Neural cell (in vitro differentiated cells): ENCODE results near the gene ARHGEF2. TPM values are rescaled to one million over a fixed set of nuclear protein-coding genes. Genes with fewer than 3 reads are reported as not detected.

Source experiments
- H2AFZ ChIP-seq: fragments of 200-600, 300-800 bp; sonication (generic), shearing (Covaris generic); 2 replicates; pipeline ENCODE4 v1.6.0; 2014; ENCODE audit warnings: low read depth, mild to moderate bottlenecking, antibody characterized with exemption, low read length, moderate library complexity
- H3F3A ChIP-seq: fragments of 200-600 bp; shearing (Covaris generic); 2 replicates; pipeline ENCODE4 v1.6.1; 2016; ENCODE audit warnings: mild to moderate bottlenecking, moderate library complexity, mixed read lengths, antibody characterized with exemption, low read length; ENCODE audit not compliant: insufficient read depth, poor library complexity, severe bottlenecking
- H3K27ac ChIP-seq: fragments of 200-600, 300-800 bp; sonication (generic), shearing (Covaris generic); 2 replicates; pipeline ENCODE4 v1.5.1; 2014; ENCODE audit warnings: mild to moderate bottlenecking, low read length, moderate library complexity
- H3K27me3 ChIP-seq: fragments of 300-800, 200-600 bp; sonication (generic), shearing (Covaris generic); 2 replicates; pipeline ENCODE4 v1.6.0; 2014; ENCODE audit warnings: mild to moderate bottlenecking, low read depth, low read length, moderate library complexity; ENCODE audit not compliant: insufficient read depth
- H3K36me3 ChIP-seq: fragments of 300-800, 200-600 bp; sonication (generic), shearing (Covaris generic); 2 replicates; pipeline ENCODE4 v1.5.1; 2014; ENCODE audit warnings: mild to moderate bottlenecking, antibody characterized with exemption, low read length, moderate library complexity; ENCODE audit not compliant: insufficient read depth
- H3K4me2 ChIP-seq: fragments of 300-800, 200-600 bp; sonication (generic), shearing (Covaris generic); 2 replicates; pipeline ENCODE4 v1.6.0; 2014; ENCODE audit warnings: mild to moderate bottlenecking, low read length
- H3K4me3 ChIP-seq: fragments of 300-800, 200-600 bp; sonication (generic), shearing (Covaris generic); 2 replicates; pipeline ENCODE4 v1.5.1; 2014; ENCODE audit warnings: mild to moderate bottlenecking, low read length, moderate library complexity
- H3K79me2 ChIP-seq: fragments of 200-600 bp; shearing (Covaris generic); replicated peaks from 2 replicates; pipeline ENCODE4 v1.6.0; 2014; ENCODE audit warnings: mild to moderate bottlenecking, low read length, moderate library complexity; ENCODE audit not compliant: insufficient read depth
- H3K9ac ChIP-seq: fragments of 300-800, 200-600 bp; sonication (generic), shearing (Covaris generic); 2 replicates; pipeline ENCODE4 v1.6.1; 2016; ENCODE audit warnings: mild to moderate bottlenecking, low read length, mixed read lengths
- H3K9me2 ChIP-seq: fragments of 200-600 bp; shearing (Covaris generic); 2 replicates; pipeline ENCODE4 v1.6.1; 2016; ENCODE audit warnings: mild to moderate bottlenecking, low read length, mixed read lengths; ENCODE audit not compliant: insufficient read depth
- H3K9me3 ChIP-seq: fragments of 200-600, 300-800 bp; sonication (generic), shearing (Covaris generic); 2 replicates; pipeline ENCODE4 v1.6.1; 2016; ENCODE audit warnings: mild to moderate bottlenecking, mixed run types, low read length, moderate library complexity, mixed read lengths
- H4K20me1 ChIP-seq: fragments of 200-600 bp; shearing (Covaris generic); 2 replicates; pipeline ENCODE4 v1.6.1; 2016; ENCODE audit warnings: mild to moderate bottlenecking, mixed run types; ENCODE audit not compliant: insufficient read depth
- EP300 ChIP-seq: fragments of 450-650 bp; conservative IDR thresholded peaks from 2 replicates; pipeline ENCODE4 v1.6.1; 2014; ENCODE audit warnings: antibody characterized with exemption, mild to moderate bottlenecking, moderate library complexity; ENCODE audit not compliant: poor library complexity, severe bottlenecking
- EZH2 ChIP-seq: fragments of 200-600, 300-800 bp; shearing (Covaris generic), sonication (generic); IDR thresholded peaks from 2 replicates; pipeline ENCODE4 v1.6.1; 2014; ENCODE audit warnings: antibody characterized with exemption, low read length, borderline replicate concordance, mild to moderate bottlenecking; ENCODE audit not compliant: insufficient read depth, poor library complexity, severe bottlenecking
- MXI1 ChIP-seq: fragments of 450-650 bp; conservative IDR thresholded peaks from 2 replicates; pipeline ENCODE4 v1.6.1; 2014; ENCODE audit warnings: antibody characterized with exemption, mild to moderate bottlenecking; ENCODE audit not compliant: poor library complexity, severe bottlenecking
- POLR2AphosphoS5 ChIP-seq: IDR thresholded peaks from 2 replicates; pipeline ENCODE4 v1.6.1; 2012
- RAD21 ChIP-seq: fragments of 450-650 bp; conservative IDR thresholded peaks from 2 replicates; pipeline ENCODE4 v1.6.1; 2014; ENCODE audit warnings: antibody characterized with exemption, mild to moderate bottlenecking, moderate library complexity
- SMC3 ChIP-seq: fragments of 450-650 bp; conservative IDR thresholded peaks from 2 replicates; pipeline ENCODE4 v1.6.1; 2014; ENCODE audit warnings: antibody characterized with exemption, mild to moderate bottlenecking, moderate library complexity; ENCODE audit not compliant: poor library complexity
- TAF1 ChIP-seq: IDR thresholded peaks from 2 replicates; pipeline ENCODE4 v1.6.1; 2012; ENCODE audit warnings: low read depth
- polyA plus RNA-seq: library from polyadenylated mRNA; depleted of rRNA; stranded (reverse); fragments of >200 nt; gene quantifications from 2 replicates; pipeline ENCODE4 v1.2.3, GENCODE V29; 2014
- TF ChIP-seq, protein P1 (sequence below): fragments of 450-650 bp; IDR thresholded peaks from 2 replicates; pipeline ENCODE4 v1.5.1; 2014; ENCODE audit warnings: antibody characterized with exemption, mild to moderate bottlenecking, moderate library complexity; ENCODE audit not compliant: poor library complexity, severe bottlenecking
- TF ChIP-seq, protein P2 (sequence below): IDR thresholded peaks from 2 replicates; pipeline ENCODE4 v1.6.1; 2012; ENCODE audit warnings: borderline replicate concordance

Gene ARHGEF2
- polyA plus RNA-seq, 1 donor from 2014 or later, result 45.1 TPM

DNA sequence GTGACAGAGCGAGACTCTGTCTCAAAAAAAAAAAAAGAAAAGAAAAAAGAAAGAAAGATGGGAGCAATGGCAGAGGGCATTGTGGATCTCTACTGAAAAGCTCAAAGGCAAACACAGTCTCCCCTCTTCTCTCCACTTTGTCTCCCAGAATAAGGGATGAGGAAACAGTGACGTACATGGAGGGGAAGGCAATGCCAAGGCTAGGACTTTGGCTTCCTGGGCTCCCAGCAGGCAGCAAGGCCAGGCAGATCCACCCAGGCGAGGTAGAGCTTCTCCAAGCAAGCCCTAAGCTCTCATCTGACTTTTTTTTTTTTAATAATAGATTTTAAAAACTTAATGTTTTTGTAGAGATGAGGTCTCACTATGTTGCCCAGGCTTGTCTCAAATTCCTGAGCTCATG lies 4.6 kb downstream of the ARHGEF2 start:
- Histone ChIP-seq H3K4me2 (no peak overlapping the region), H3K9me3 (no peaks in the 10 kb centered on the region), H3K9me2 (no peaks in the 10 kb centered on the region), H4K20me1 (no peaks in the 10 kb centered on the region), H3F3A (peaks cover 6% of the 10 kb centered on the region), H3K27me3 (no peaks in the 10 kb centered on the region), H3K79me2 (peaks cover 87% of the 10 kb centered on the region), H3K4me3 (no peak overlapping the region), H2AFZ (no peak overlapping the region), H3K36me3 (peaks cover 7% of the 10 kb centered on the region), H3K9ac (no peak overlapping the region), H3K27ac (no peak overlapping the region)
- TF ChIP-seq EP300 (no peak), RAD21 (no peak), SMC3 (no peak), TAF1 (no peak), POLR2AphosphoS5 (no peak), MXI1 (no peak), EZH2 (no peak)
- TF ChIP-seq, protein P1, sequence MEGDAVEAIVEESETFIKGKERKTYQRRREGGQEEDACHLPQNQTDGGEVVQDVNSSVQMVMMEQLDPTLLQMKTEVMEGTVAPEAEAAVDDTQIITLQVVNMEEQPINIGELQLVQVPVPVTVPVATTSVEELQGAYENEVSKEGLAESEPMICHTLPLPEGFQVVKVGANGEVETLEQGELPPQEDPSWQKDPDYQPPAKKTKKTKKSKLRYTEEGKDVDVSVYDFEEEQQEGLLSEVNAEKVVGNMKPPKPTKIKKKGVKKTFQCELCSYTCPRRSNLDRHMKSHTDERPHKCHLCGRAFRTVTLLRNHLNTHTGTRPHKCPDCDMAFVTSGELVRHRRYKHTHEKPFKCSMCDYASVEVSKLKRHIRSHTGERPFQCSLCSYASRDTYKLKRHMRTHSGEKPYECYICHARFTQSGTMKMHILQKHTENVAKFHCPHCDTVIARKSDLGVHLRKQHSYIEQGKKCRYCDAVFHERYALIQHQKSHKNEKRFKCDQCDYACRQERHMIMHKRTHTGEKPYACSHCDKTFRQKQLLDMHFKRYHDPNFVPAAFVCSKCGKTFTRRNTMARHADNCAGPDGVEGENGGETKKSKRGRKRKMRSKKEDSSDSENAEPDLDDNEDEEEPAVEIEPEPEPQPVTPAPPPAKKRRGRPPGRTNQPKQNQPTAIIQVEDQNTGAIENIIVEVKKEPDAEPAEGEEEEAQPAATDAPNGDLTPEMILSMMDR, result no peak
- TF ChIP-seq, protein P2, sequence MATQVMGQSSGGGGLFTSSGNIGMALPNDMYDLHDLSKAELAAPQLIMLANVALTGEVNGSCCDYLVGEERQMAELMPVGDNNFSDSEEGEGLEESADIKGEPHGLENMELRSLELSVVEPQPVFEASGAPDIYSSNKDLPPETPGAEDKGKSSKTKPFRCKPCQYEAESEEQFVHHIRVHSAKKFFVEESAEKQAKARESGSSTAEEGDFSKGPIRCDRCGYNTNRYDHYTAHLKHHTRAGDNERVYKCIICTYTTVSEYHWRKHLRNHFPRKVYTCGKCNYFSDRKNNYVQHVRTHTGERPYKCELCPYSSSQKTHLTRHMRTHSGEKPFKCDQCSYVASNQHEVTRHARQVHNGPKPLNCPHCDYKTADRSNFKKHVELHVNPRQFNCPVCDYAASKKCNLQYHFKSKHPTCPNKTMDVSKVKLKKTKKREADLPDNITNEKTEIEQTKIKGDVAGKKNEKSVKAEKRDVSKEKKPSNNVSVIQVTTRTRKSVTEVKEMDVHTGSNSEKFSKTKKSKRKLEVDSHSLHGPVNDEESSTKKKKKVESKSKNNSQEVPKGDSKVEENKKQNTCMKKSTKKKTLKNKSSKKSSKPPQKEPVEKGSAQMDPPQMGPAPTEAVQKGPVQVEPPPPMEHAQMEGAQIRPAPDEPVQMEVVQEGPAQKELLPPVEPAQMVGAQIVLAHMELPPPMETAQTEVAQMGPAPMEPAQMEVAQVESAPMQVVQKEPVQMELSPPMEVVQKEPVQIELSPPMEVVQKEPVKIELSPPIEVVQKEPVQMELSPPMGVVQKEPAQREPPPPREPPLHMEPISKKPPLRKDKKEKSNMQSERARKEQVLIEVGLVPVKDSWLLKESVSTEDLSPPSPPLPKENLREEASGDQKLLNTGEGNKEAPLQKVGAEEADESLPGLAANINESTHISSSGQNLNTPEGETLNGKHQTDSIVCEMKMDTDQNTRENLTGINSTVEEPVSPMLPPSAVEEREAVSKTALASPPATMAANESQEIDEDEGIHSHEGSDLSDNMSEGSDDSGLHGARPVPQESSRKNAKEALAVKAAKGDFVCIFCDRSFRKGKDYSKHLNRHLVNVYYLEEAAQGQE, result no peak

DNA sequence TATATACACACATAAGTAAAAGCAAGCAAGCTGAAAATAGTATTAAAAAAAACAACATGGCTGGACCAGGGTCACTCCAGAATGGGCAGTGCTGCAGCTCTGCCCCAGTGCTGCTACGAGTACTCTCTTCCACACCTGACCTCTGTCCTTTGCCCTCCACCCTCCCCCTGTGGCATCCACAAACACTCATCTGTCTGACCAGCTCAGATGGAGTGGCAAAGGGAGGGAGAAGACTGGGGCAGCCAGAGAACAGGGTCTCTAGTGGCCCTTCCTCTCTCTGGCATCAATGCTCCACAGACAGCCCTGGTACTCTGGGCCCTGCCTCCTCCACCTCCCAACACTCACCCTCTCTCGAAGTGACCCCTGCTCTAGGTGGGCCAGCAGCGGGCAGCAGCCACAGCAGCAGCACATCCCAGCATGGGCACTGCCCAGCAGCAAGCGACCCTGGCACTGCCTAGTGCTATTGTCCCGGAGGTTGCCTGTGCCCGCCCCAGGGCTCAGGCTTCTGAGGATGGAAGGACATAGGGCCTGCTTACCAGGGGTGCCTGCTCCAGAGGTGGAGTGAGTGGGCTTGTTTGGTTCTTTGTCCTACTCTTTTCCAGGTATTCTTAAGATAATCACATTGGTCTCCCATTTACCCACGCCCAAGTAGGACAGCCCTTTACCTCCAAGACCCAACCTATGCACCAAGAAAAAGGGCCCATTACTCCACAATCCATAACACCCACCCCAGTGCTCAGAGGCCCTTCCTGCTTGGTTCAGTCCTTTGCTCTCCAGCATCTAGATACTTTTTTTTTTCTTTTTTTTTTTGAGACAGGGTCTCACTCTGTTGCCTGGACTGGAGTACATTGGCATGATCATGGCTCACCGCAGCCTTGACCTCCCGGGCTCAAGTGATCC lies 6.2 kb downstream of the ARHGEF2 start:
- Histone ChIP-seq H3K9ac (no peak overlapping the region), H2AFZ (no peak overlapping the region), H3F3A (peaks cover 5% of the 10 kb centered on the region), H3K79me2 (peaks cover 78% of the 10 kb centered on the region), H3K9me3 (no peaks in the 10 kb centered on the region), H3K4me3 (no peak overlapping the region), H3K4me2 (no peak overlapping the region), H3K27me3 (no peaks in the 10 kb centered on the region), H3K36me3 (peaks cover 9% of the 10 kb centered on the region), H4K20me1 (no peaks in the 10 kb centered on the region), H3K27ac (no peak overlapping the region), H3K9me2 (no peaks in the 10 kb centered on the region)
- TF ChIP-seq SMC3, result no peak
- TF ChIP-seq EZH2, result no peak
- TF ChIP-seq, protein P2, result no peak
- TF ChIP-seq, protein P1, result no peak
- TF ChIP-seq MXI1, result no peak
- TF ChIP-seq TAF1, result no peak
- no peak for TF ChIP-seq EP300
- no peak for TF ChIP-seq POLR2AphosphoS5
- no peak for TF ChIP-seq RAD21
